NCI-H774 (cell line): ENCODE results near the gene KIAA1755.

Source experiments
- DNase-seq: peaks from one replicate; lab custom pipeline; 2025; lab: John Stamatoyannopoulos, UW

The KIAA1755 gene

GRCh38 chr20:38238829-38239228 is 21.7 kb downstream of the KIAA1755 start:
- no peak for DNase-seq

GRCh38 chr20:38237381-38237780 is 23.2 kb downstream of the KIAA1755 start:
- DNase-seq = no peak

- no peak for DNase-seq
Measured at GRCh38 chr20:38231531-38232121, 28.9 kb downstream of the KIAA1755 start.

DNA sequence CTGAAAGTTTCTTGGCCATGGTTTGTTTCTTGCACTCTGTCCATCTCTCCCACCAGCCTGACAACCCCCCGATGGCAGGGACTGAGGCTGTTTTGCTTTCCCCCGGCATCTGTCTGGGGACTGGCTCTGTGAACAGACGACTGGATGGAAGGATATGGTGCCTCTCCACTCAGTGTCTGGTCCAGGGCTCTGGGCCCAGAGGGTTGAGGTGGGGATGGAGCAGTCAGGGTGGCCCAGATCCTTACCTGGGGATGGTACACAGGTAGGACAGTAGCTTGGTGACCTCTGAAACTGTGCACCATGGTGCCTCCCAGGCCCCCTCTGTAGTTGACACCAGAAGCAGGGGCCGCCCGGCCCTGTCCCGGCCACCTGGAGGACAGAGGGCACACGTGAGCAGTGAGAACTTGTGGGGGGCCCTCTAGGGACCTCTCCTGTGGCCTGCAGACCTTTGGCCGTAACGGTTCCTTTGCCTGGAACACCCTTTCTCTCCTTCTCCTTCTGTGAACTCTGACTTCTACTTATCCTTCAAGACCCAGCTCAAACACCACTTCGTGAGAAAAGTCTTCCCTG is 29.5 kb downstream of the KIAA1755 start:
- DNase-seq = no peak

GRCh38 chr20:38230253-38230551 is 30.3 kb downstream of the KIAA1755 start:
- no peak for DNase-seq

GRCh38 chr20:38229376-38230252 is 30.9 kb downstream of the KIAA1755 start:
- DNase-seq = no peak

GRCh38 chr20:38228436-38228835 is 32.1 kb downstream of the KIAA1755 start:
- DNase-seq = no peak

DNA sequence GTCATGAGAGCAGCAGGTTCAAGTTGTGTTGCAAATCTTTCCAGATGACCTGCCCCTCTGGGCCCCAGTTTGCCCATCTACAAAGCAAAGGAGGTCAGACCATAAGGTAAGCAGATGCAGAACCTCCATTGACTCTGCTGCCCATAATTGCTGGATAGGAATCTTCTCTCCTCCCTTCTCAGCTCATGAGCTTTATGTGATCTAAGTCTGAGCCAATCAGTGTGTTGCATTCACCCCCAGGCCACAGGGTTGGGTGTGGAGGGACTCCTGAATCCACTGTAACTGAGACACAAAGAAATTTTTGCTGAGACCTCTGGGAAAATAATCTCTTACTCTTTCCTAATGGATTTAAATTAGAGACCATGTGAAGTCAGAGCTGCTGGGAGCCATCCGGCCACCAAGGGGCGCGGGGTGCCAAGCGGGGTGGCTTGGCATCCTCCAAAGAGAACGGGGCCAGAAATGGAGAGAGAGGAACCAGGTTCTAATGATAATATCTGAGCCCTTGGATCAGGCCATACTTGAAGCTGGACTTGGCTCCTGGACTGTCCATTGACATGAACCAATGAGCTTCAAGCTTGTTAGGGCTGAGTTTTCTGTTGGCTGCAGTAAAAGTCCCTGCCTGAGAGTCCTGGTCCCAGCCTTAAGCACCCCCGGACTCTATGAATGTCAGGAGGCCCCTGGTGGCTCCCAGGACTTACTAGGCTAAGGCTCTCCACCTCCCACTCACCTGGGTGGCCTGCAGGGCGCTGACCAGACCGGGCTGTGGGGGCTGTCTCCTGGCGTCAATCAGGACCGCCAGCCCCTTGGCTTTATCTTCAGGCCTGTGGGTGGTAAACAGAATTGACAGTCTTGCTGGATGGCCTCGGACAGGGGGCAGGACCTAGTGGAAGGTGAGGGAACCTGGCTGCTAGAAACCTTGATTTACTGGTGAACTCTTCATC is 32.8 kb downstream of the KIAA1755 start:
- DNase-seq = no peak

GRCh38 chr20:38226553-38226952 is 34.0 kb downstream of the KIAA1755 start:
- DNase-seq = no peak

GRCh38 chr20:38225900-38226263 is 34.7 kb downstream of the KIAA1755 start:
- DNase-seq = no peak

DNA sequence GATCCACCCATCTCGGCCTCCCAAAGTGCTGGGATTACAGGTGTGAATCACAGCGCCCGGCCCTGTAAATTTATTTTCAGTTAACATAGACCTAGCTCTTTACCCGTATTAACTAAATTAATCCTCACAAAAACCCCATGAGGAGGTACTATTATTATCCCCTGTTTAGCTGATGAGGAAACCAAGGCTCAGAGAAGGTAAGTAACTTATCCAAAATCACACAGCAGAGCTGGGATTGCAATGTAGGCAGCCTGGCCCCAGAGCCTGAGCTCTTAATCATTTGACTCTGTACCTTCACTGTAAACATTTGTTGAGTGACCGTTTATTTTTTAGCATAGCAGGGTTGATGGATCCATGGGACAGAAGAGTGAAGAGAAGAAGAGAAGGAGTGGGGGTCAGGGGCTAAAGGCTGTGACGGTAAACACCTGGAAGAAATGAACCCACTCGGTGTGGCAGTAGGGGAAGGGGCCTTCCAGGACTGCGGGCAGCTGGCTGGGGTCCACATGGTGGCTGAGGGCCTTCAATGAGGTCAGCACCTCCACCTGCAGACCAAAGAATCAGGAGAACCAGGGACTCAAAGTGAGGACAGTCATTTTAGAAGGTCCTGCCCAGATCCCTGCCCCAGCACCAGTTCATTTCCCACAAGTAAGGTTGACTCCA is 35.2 kb downstream of the KIAA1755 start:
- no peak for DNase-seq

- DNase-seq = no peak
Measured at GRCh38 chr20:38224531-38224930, 36.0 kb downstream of the KIAA1755 start.

- DNase-seq = no peak
Measured at GRCh38 chr20:38223743-38224100, 36.8 kb downstream of the KIAA1755 start.

GRCh38 chr20:38222923-38223742 is 37.4 kb downstream of the KIAA1755 start:
- no peak for DNase-seq

DNA sequence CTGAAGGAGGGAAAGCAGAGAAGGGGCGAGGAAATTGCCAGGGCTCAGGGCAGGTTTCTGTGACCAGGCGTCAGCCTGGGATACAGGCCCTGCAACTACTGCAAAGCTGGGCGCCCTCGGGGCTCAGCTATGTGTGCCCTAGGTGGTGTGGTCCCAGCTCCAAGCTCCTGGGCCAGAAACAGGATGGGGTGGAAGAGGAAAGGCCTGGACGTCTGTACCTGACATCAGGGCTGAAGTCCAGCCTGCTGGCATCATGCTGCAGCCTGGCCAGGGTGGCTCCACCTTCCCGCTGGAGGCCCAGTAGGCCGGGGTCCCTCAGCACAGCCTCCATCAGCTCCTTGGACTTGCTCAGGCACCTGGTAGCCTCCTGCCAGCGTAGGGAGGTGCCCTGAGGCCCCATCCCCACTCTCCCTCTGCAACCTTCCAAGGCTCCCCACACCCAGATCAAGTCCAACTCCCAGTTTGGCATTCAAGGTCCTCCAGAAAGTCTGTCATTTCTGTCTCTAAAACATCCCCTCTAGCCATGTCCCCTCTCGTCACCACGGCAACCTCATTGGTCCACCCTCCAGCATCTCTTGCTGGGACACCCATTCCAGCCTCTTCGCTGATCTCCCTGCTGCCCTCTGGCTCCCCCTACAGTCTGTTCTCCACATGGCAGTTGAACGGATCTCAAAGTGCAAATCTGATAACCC is 38.2 kb downstream of the KIAA1755 start:
- DNase-seq = peak; percentile 7

DNA sequence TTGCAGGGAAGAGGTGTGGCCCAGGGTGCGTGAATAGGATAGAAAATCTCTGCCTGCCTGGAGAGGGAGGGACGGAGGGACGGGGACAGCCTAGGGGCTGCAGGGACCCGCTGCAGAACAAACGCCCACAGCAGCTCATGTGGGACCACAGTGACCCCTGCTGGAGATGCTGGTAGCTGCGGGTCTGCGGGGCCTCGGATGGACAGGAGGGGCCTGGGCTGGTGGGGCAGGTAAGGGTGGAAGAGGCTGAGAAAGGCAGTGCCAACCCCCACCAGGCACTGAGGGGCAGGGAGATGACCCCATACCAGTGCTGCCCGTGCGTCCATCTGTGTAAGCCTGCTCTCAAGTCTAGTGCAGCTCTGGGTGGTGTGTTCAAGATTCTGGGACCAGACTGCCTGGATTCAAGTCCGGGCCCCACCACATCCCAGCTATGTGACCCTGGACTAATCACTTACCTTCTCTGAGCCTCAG is 39.4 kb downstream of the KIAA1755 start:
- no peak for DNase-seq

- no peak for DNase-seq
Measured at GRCh38 chr20:38220587-38221118, 39.9 kb downstream of the KIAA1755 start.

- DNase-seq = no peak
Measured at GRCh38 chr20:38219006-38219950, 41.3 kb downstream of the KIAA1755 start.

GRCh38 chr20:38218566-38218885 is 42.0 kb downstream of the KIAA1755 start:
- no peak for DNase-seq
